Gastrocnemius medialis (tissue), 4 donors: ENCODE data around the gene DHRS1. TPM values are rescaled to one million over a fixed set of nuclear protein-coding genes. Genes with fewer than 3 reads are reported as not detected.

Experiments used
- ATAC-seq, 2 donors: fragments of 150-250 bp; one replicate each; pipeline ENCODE4 v1.9.1; 2016
- DNase-seq, 2 donors: peaks; one replicate each; pipeline ENCODE4 v3.0.0-alpha.2; 2019
- H3K27ac ChIP-seq, 4 donors: fragments of 200-600 bp; sonication (generic); 1 replicate in 1 of 4; 2 replicates in 3 of 4; pipeline ENCODE4 v1.5.1; 2016 to 2018; ENCODE audit warnings: mild to moderate bottlenecking in 2 of 4, moderate library complexity in 1 of 4
- H3K27me3 ChIP-seq, 3 donors: fragments of 200-600 bp; sonication (generic) in 2 of 3; 1 replicate in 1 of 3; 2 replicates in 2 of 3; pipeline versions ENCODE4 v1.5.1 to v1.6.0; 2016 to 2019; ENCODE audit warnings: mild to moderate bottlenecking in 1 of 3, moderate library complexity in 1 of 3
- H3K36me3 ChIP-seq, 2 donors: fragments of 200-600 bp; sonication (generic) in 1 of 2; one replicate each; pipeline ENCODE4 v1.5.1; 2017 to 2018
- H3K4me1 ChIP-seq, 2 donors: fragments of 200-600 bp; sonication (generic) in 1 of 2; one replicate each; pipeline ENCODE4 v1.5.1; 2016 to 2017; ENCODE audit warnings: mild to moderate bottlenecking in 2 of 2
- H3K4me3 ChIP-seq, 4 donors: fragments of 200-600 bp; sonication (generic) in 3 of 4; 1 replicate in 1 of 4; 2 replicates in 3 of 4; pipeline ENCODE4 v1.5.1; 2016 to 2019; ENCODE audit warnings: mild to moderate bottlenecking in 2 of 4
- H3K9me3 ChIP-seq, 3 donors: fragments of 200-600 bp; sonication (generic) in 2 of 3; 1 replicate in 1 of 3; 2 replicates in 2 of 3; pipeline ENCODE4 v1.5.1; 2016 to 2019
- POLR2A ChIP-seq, 2 donors: fragments of 450-650 bp; IDR thresholded peaks; one replicate each; pipeline ENCODE4 v1.6.1; 2017; ENCODE audit warnings: antibody characterized with exemption in 2 of 2, mild to moderate bottlenecking in 2 of 2, moderate library complexity in 2 of 2
- in situ Hi-C, 4 donors: fragments of 200-750 bp; cut with MboI; loops; one replicate each; pipeline versions ENCODE4 v1.15.0 to v1.8.0; 2017; ENCODE audit warnings: low sequenced_read_pairs in 4 of 4
- intact Hi-C: fragments of 100-400 bp; cut with DNase I; formaldehyde crosslinking; loops from one replicate; pipeline ENCODE4 v1.15.1; 2023; ENCODE audit warnings: low total_unique reads
- total RNA-seq, 4 donors: library from RNA; depleted of rRNA; stranded (reverse); fragments of >200 nt; gene quantifications; one replicate each; pipeline versions ENCODE4 v1.1.0 to v1.2.3, GENCODE V29; 2016
- TF ChIP-seq, protein P1 (sequence below), 5 experiments: fragments of 450-650 bp in 3 of 5; fragments of 200-600 bp in 2 of 5; sonication (generic) in 2 of 5; IDR thresholded peaks in 4 of 5; conservative IDR thresholded peaks in 1 of 5; 1 replicate in 4 of 5; 2 replicates in 1 of 5; pipeline ENCODE4 v1.5.1; 2016 to 2019; ENCODE audit warnings: antibody characterized with exemption in 5 of 5, mild to moderate bottlenecking in 3 of 5, moderate library complexity in 3 of 5

Gene DHRS1
- total RNA-seq, 4 donors from 2014 or later, result 1.9 to 12.2 (median 8.2) TPM

DNA sequence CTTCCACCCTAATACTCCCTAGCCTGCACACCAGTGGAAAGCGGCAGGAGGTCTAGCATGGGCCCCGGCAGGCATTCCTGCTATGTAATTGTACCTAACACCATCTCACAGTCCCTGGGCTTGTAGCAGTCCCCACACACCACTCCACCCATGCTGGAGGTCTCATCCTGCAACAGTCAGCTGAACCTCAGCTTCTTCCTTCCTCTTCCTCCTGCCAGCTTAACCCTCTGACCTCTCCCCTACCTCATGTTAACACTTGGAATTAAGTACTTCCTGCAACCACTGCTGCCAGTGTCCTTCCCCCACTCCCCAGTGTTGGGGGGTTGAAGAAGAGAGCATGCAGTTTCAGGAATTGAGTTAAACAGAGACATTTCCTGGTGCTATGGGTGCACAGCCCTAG lies 27.7 kb upstream of the DHRS1 start:
- H3K36me3 ChIP-seq, result no peaks in the 10 kb centered on the region
- H3K9me3 ChIP-seq, result no peaks in the 10 kb centered on the region
- no peak overlapping the region for H3K4me3 ChIP-seq
- H3K27ac ChIP-seq, result no peak overlapping the region
- peaks cover under 1 to 1% (median under 1%) of the 10 kb centered on the region in 3 donors for H3K27me3 ChIP-seq
- ATAC-seq (no peak), DNase-seq (no peak)
- intact Hi-C loops, result no loop called here
- TF ChIP-seq, protein P1, sequence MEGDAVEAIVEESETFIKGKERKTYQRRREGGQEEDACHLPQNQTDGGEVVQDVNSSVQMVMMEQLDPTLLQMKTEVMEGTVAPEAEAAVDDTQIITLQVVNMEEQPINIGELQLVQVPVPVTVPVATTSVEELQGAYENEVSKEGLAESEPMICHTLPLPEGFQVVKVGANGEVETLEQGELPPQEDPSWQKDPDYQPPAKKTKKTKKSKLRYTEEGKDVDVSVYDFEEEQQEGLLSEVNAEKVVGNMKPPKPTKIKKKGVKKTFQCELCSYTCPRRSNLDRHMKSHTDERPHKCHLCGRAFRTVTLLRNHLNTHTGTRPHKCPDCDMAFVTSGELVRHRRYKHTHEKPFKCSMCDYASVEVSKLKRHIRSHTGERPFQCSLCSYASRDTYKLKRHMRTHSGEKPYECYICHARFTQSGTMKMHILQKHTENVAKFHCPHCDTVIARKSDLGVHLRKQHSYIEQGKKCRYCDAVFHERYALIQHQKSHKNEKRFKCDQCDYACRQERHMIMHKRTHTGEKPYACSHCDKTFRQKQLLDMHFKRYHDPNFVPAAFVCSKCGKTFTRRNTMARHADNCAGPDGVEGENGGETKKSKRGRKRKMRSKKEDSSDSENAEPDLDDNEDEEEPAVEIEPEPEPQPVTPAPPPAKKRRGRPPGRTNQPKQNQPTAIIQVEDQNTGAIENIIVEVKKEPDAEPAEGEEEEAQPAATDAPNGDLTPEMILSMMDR (IDR thresholded peaks at IDR 0.05 in 4 of 5, conservative IDR thresholded peaks at IDR 0.05 in 1 of 5), result no peak
- no peak for TF ChIP-seq POLR2A (IDR thresholded peaks at IDR 0.05)
- in situ Hi-C loops, result no loop called here
- H3K4me1 ChIP-seq, result peaks cover 3 to 4% of the 10 kb centered on the region in 2 donors

DNA sequence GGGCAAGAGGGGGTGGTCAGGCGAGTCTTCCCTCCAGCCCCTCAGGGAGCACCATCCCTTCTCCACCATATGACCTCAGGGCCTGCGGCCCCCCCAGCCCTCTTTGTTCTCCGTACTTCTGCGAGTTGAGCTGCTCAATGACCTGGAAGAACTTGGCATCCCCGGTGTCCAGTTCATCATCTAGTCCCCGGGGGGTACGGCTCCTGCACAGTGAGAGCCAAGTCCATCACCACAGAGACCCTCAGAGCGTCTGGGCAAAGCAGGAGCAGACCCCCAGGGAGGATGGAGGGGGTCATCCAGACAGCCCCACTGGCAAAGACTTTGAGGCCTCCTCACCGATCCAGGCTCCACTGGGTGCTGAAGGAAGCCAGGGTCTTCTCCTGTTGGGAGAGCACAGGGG lies 26.4 kb upstream of the DHRS1 start:
- no peaks in the 10 kb centered on the region for H3K9me3 ChIP-seq
- in situ Hi-C loops (no loop called here), intact Hi-C loops (no loop called here)
- no peak overlapping the region for H3K27ac ChIP-seq
- H3K36me3 ChIP-seq, result no peaks in the 10 kb centered on the region
- H3K4me1 ChIP-seq, result no peaks in the 10 kb centered on the region
- TF ChIP-seq, protein P1 (IDR thresholded peaks at IDR 0.05 in 4 of 5, conservative IDR thresholded peaks at IDR 0.05 in 1 of 5), result no peak
- ATAC-seq (no peak), DNase-seq (no peak)
- no peaks in the 10 kb centered on the region for H3K27me3 ChIP-seq
- no peak overlapping the region for H3K4me3 ChIP-seq

DNA sequence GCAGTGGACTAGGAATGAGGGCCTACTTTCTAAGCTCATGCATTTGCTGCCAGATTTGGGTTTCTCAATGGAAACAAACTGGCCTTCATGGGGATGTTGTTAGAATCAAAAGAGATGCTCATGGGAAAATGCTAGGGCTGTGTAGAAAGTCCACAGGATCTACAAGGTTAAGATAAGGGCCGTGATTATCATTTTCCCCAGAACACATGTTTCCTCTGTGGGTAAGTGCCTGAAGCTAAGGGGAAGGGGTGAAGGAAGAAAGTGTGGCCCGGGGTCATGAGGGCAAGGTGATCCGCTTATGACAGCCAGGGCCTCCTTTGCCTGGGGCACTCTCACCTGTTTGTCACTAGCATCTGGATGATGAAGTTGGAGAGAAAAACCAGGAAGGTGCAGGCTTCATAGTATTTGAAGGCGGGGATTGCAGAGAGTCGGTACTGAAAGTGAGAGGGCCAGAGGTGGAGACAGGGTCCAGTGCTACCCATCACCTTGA lies 25.5 kb upstream of the DHRS1 start:
- no peaks in the 10 kb centered on the region for H3K9me3 ChIP-seq
- in situ Hi-C loops (no loop called here), intact Hi-C loops (no loop called here)
- ATAC-seq, result no peak
- no peaks in the 10 kb centered on the region for H3K4me1 ChIP-seq
- H3K27ac ChIP-seq, result no peak overlapping the region
- DNase-seq, result no peak
- H3K36me3 ChIP-seq, result no peaks in the 10 kb centered on the region
- TF ChIP-seq, protein P1 (IDR thresholded peaks at IDR 0.05 in 4 of 5, conservative IDR thresholded peaks at IDR 0.05 in 1 of 5), result no peak
- TF ChIP-seq POLR2A (IDR thresholded peaks at IDR 0.05), result no peak
- H3K27me3 ChIP-seq, result no peaks in the 10 kb centered on the region
- H3K4me3 ChIP-seq, result no peak overlapping the region

DNA sequence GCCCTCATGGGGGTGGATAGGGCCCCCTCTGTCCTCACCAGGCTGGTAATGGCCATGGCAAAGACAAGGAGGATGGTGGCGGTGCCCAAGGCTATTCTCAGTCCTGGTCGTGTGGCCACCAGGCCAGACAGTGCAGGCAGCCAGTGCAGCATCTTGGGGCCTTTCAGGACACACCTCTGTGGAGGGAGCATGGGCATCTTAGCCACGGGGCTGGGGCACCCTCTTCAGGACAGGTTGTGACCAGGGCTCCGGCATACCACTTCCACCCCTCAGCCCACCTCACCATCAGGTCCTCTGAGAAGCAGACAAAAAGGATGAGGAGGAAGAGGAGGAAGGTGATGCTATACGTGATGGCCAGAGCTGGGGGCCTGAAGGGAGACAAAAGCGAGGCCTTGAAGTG lies 24.4 kb upstream of the DHRS1 start:
- Histone ChIP-seq H3K4me1 (no peaks in the 10 kb centered on the region), H3K9me3 (no peaks in the 10 kb centered on the region), H3K27me3 (peaks cover 2 to 5% (median 4%) of the 10 kb centered on the region in 3 donors), H3K27ac (no peak overlapping the region), H3K36me3 (no peaks in the 10 kb centered on the region), H3K4me3 (no peak overlapping the region)
- no peak for ATAC-seq
- TF ChIP-seq, protein P1 (IDR thresholded peaks at IDR 0.05 in 4 of 5, conservative IDR thresholded peaks at IDR 0.05 in 1 of 5), result no peak
- TF ChIP-seq POLR2A (IDR thresholded peaks at IDR 0.05), result no peak
- DNase-seq, result no peak
- intact Hi-C loops (no loop called here), in situ Hi-C loops (no loop called here)

DNA sequence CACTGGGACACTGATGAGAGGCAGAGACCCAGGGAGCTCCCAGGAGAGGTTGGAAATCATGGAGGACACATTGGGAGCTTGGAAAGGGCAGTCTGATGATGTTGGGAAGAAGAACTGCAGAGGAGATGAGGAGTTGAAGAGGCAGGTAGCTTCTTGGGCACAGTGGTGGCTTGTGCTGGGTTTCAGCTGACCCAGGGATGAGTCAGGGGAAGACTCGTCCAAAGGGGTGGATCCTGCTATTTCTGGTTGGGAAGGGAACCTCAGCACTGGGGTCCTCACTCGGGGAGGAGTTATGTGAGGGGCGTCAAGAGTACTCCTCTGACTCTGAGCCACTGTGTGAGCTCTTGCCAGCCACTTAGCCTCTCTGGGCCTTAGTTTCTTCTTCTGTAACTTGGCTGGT lies 23.8 kb upstream of the DHRS1 start:
- DNase-seq (no peak), ATAC-seq (no peak)
- Histone ChIP-seq H3K27ac (no peak overlapping the region), H3K36me3 (no peaks in the 10 kb centered on the region), H3K27me3 (peaks cover 4 to 11% (median 8%) of the 10 kb centered on the region in 3 donors), H3K9me3 (no peaks in the 10 kb centered on the region), H3K4me3 (no peak overlapping the region), H3K4me1 (no peaks in the 10 kb centered on the region)
- in situ Hi-C loops, result no loop called here
- intact Hi-C loops, result no loop called here
- TF ChIP-seq, protein P1 (IDR thresholded peaks at IDR 0.05 in 4 of 5, conservative IDR thresholded peaks at IDR 0.05 in 1 of 5), result no peak
- no peak for TF ChIP-seq POLR2A (IDR thresholded peaks at IDR 0.05)
